NB4 (cell line): ENCODE data around the gene TUBD1.
"Not testable (repeated sequence)": the region's sequence is repeated elsewhere in the genome, so short reads cannot be mapped to it uniquely, and the experiment has no call there.

Experiments used
- CTCF ChIP-seq: IDR thresholded peaks from one replicate; pipeline ENCODE4 v1.5.1; 2012; ENCODE audit warnings: low read depth, low read length
- MYC ChIP-seq: IDR thresholded peaks from 2 replicates; pipeline ENCODE4 v1.6.1; 2011; ENCODE audit warnings: low read depth, low read length
- POLR2A ChIP-seq: IDR thresholded peaks from 2 replicates; pipeline ENCODE4 v1.6.1; 2011; ENCODE audit warnings: mild to moderate bottlenecking; ENCODE audit not compliant: insufficient read length; ENCODE audit errors: extremely low read depth

GRCh38 chr17:59873414-59873813, 19.3 kb downstream of the TUBD1 start:
- not testable (repeated sequence) for TF ChIP-seq CTCF, POLR2A, MYC
